Right lobe of liver (tissue), 6 donors: Measurements from ENCODE around the gene ZNF592. TPM values are rescaled to one million over a fixed set of nuclear protein-coding genes. Genes with fewer than 3 reads are reported as not detected.

Experiments used
- ATAC-seq, 4 donors: fragments of 200-7000 bp; cut with Tn5 transposase; one replicate each; pipeline ENCODE4 v1.9.1; 2020; ENCODE audit warnings: mild to moderate bottlenecking in 4 of 4, moderate library complexity in 4 of 4
- DNase-seq, 3 donors: peaks; one replicate each; pipeline ENCODE4 v3.0.0-alpha.2; 2020
- H3K27ac ChIP-seq, 3 donors: fragments of 200-600 bp; one replicate each; pipeline ENCODE4 v1.8.0; 2022
- H3K27me3 ChIP-seq, 2 donors: fragments of 200-600 bp; one replicate each; pipeline ENCODE4 v1.8.0; 2022
- H3K36me3 ChIP-seq, 4 donors: fragments of 200-600 bp; sonication (generic) in 1 of 4; one replicate each; pipeline versions ENCODE4 v1.5.1 to v1.8.0; 2017 to 2022; ENCODE audit warnings: control low read depth in 1 of 4
- H3K4me1 ChIP-seq, 4 donors: fragments of 200-600 bp; sonication (generic) in 1 of 4; one replicate each; pipeline versions ENCODE4 v1.5.1 to v1.8.0; 2017 to 2022; ENCODE audit warnings: control low read depth in 1 of 4
- H3K4me3 ChIP-seq, 3 donors: fragments of 200-600 bp; one replicate each; pipeline ENCODE4 v1.8.0; 2022
- H3K9me3 ChIP-seq, 4 donors: fragments of 200-600 bp; sonication (generic) in 1 of 4; one replicate each; pipeline versions ENCODE4 v1.5.1 to v1.8.0; 2017 to 2022; ENCODE audit warnings: control low read depth in 1 of 4
- POLR2A ChIP-seq: fragments of 450-650 bp; IDR thresholded peaks from one replicate; pipeline ENCODE4 v1.6.1; 2017; ENCODE audit warnings: antibody characterized with exemption, mild to moderate bottlenecking
- WGBS: methylation state at CpG from one replicate; pipeline ENCODE4 v1.1.6; 2018; ENCODE audit warnings: low coverage, low lambda C conversion rate; ENCODE audit not compliant: insufficient coverage; ENCODE audit errors: missing lambda C conversion rate; 5-methylcytosine and 5-hydroxymethylcytosine counted together
- intact Hi-C, 2 donors: fragments of 100-400 bp; cut with DNase I; formaldehyde crosslinking; loops; one replicate each; pipeline versions ENCODE4 v1.11.2 to v1.14.1; 2022
- total RNA-seq, 6 experiments: library from RNA; depleted of rRNA in 2 of 6; stranded (reverse); fragments of >200 nt in 2 of 6; fragmentation: NEBNext Ultra II Directional in 3 of 6; extraction: Animal tissue kit (Norgen Biotek cat#: 25700) in 3 of 6; gene quantifications; one replicate each; pipeline versions ENCODE4 v1.1.0 to v1.2.4, GENCODE V29; 2016 to 2023
- TF ChIP-seq, protein P1 (sequence below), 4 donors: fragments of 200-600 bp in 3 of 4; fragments of 450-650 bp in 1 of 4; IDR thresholded peaks; one replicate each; pipeline versions ENCODE4 v1.5.1 to v1.8.0; 2016 to 2022; ENCODE audit warnings: antibody characterized with exemption in 4 of 4, mild to moderate bottlenecking in 2 of 4
- donor health status: DM: no; HTN: yes; CAD: no.
- donor health status: DM: no; HTN: no; CAD: no.
- donor health status: DM: no; HTN: no; CAD: no.
- donor health status: DM: no; HTN: yes; CAD: no.
- donor health status: DM: no; HTN: yes; CAD: no.

Gene ZNF592
- total RNA-seq, 6 experiments from 2014 or later = 10.8 to 13.2 (median 12.1) TPM

- TF ChIP-seq, protein P1, sequence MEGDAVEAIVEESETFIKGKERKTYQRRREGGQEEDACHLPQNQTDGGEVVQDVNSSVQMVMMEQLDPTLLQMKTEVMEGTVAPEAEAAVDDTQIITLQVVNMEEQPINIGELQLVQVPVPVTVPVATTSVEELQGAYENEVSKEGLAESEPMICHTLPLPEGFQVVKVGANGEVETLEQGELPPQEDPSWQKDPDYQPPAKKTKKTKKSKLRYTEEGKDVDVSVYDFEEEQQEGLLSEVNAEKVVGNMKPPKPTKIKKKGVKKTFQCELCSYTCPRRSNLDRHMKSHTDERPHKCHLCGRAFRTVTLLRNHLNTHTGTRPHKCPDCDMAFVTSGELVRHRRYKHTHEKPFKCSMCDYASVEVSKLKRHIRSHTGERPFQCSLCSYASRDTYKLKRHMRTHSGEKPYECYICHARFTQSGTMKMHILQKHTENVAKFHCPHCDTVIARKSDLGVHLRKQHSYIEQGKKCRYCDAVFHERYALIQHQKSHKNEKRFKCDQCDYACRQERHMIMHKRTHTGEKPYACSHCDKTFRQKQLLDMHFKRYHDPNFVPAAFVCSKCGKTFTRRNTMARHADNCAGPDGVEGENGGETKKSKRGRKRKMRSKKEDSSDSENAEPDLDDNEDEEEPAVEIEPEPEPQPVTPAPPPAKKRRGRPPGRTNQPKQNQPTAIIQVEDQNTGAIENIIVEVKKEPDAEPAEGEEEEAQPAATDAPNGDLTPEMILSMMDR (IDR thresholded peaks at IDR 0.05) = no peak
- no peak for TF ChIP-seq POLR2A
- ATAC-seq = peak; percentile 39 to 76 (median 56)
- intact Hi-C loops = no loop called here
Observed at GRCh38 chr15:84833447-84834228, 85.2 kb downstream of the ZNF592 start.

GRCh38 chr15:84834229-84834955 lies 86.0 kb downstream of the ZNF592 start:
- H3K4me1 ChIP-seq = peaks cover 0 to 26% (median 2%) of the 10 kb centered on the region in 4 donors
- ATAC-seq (no peak), DNase-seq (no peak)
- 61% methylated on average over 1 of the region's 4 CpGs for WGBS
- TF ChIP-seq POLR2A = no peak
- TF ChIP-seq, protein P1 (IDR thresholded peaks at IDR 0.05) = no peak
- intact Hi-C loops = no loop called here
- no peak overlapping the region for H3K4me3 ChIP-seq
- no peaks in the 10 kb centered on the region for H3K36me3 ChIP-seq
- no peaks in the 10 kb centered on the region for H3K27me3 ChIP-seq
- no peaks in the 10 kb centered on the region for H3K9me3 ChIP-seq
- H3K27ac ChIP-seq = no peak overlapping the region

More at GRCh38 chr15:84833447-84834228, 85.2 kb downstream of the ZNF592 start:
- Histone ChIP-seq H3K9me3 (no peaks in the 10 kb centered on the region), H3K4me3 (no peak overlapping the region), H3K27ac (no peak overlapping the region), H3K36me3 (no peaks in the 10 kb centered on the region), H3K4me1 (peaks cover 0 to 18% (median under 1%) of the 10 kb centered on the region in 4 donors), H3K27me3 (no peaks in the 10 kb centered on the region)
- DNase-seq = peak in 1 of 3 donors; percentile 39
- 19% methylated on average over 2 of the region's 4 CpGs for WGBS

- Histone ChIP-seq H3K36me3 (no peaks in the 10 kb centered on the region), H3K4me3 (no peak overlapping the region), H3K9me3 (no peaks in the 10 kb centered on the region), H3K27ac (no peak overlapping the region), H3K4me1 (peaks cover 0 to 30% (median 5%) of the 10 kb centered on the region in 4 donors), H3K27me3 (no peaks in the 10 kb centered on the region)
- no peak for TF ChIP-seq POLR2A
- TF ChIP-seq, protein P1 (IDR thresholded peaks at IDR 0.05) = no peak
- DNase-seq (peak in 1 of 3 donors; percentile 49), ATAC-seq (peak in 1 of 4 donors; percentile 38)
- WGBS = no CpG with 5 or more reads among the region's 5 CpGs
- intact Hi-C loops = no loop called here
Observed at GRCh38 chr15:84834969-84835368, 86.6 kb downstream of the ZNF592 start.

GRCh38 chr15:84835661-84836337 lies 87.4 kb downstream of the ZNF592 start:
- ATAC-seq (no peak), DNase-seq (no peak)
- intact Hi-C loops = no loop called here
- Histone ChIP-seq H3K27me3 (no peaks in the 10 kb centered on the region), H3K4me1 (peaks cover 0 to 38% (median 8%) of the 10 kb centered on the region in 4 donors), H3K4me3 (no peak overlapping the region), H3K9me3 (no peaks in the 10 kb centered on the region), H3K36me3 (no peaks in the 10 kb centered on the region), H3K27ac (no peak overlapping the region)
- TF ChIP-seq, protein P1 (IDR thresholded peaks at IDR 0.05) = no peak
- 71% methylated on average over 5 of the region's 5 CpGs for WGBS
